ENCODE results near the gene RAP1GDS1. TPM values are rescaled to one million over a fixed set of nuclear protein-coding genes. Genes with fewer than 3 reads are reported as not detected.

The RAP1GDS1 gene
- total and polyA plus RNA-seq, 2 of the 4 experiments (the other 2 are of a cell fraction) = 29.0 to 85.1 TPM

- DNase-seq (no peak), ATAC-seq (ENCODE audit: low read depth) (no peak)
- no peak overlapping the region for H2AK9ac ChIP-seq (replicated peaks; ENCODE audit: low read depth, low read length, poor library complexity)
- H2BK20ac ChIP-seq (ENCODE audit: low read depth, low read length) = no peak overlapping the region
- H3K23ac ChIP-seq (ENCODE audit: low read depth, low read length) = no peak overlapping the region
- no peak overlapping the region for H4K91ac ChIP-seq (ENCODE audit: insufficient read depth, low read depth, low read length)
- no peak overlapping the region for H3K18ac ChIP-seq (ENCODE audit: low read depth, low read length)
- H3K79me1 ChIP-seq (ENCODE audit: low read depth in 1 of 2, low read length in 2 of 2) = peaks cover 0 to 8% of the 10 kb centered on the region in 2 experiments; a peak in 2 of 4 replicates
- H3K9me3 ChIP-seq (ENCODE audit: control insufficient read depth, insufficient read depth, low read length) = peaks cover 8% of the 10 kb centered on the region
- H3K9me1 ChIP-seq (ENCODE audit: insufficient read depth, low read length) = no peaks in the 10 kb centered on the region
- H3K4ac ChIP-seq (ENCODE audit: low read depth, low read length) = no peak overlapping the region
- H2AFZ ChIP-seq (replicated peaks; ENCODE audit: low read length, poor library complexity) = no peak overlapping the region
- peak overlapping the region; percentile 21 for H2BK5ac ChIP-seq (ENCODE audit: low read depth, low read length, poor library complexity, severe bottlenecking)
- no peaks in the 10 kb centered on the region for H3K27me3 ChIP-seq (ENCODE audit: control insufficient read depth, insufficient read depth, low read length)
- CTCF ChIA-PET = interaction anchor here (1.5 kb wide), 1 partner anchor 9 kb away, joined by 3 read pairs; no protein-coding TSS in a partner anchor
- H3K4me1 ChIP-seq (ENCODE audit: control insufficient read depth, insufficient read depth, low read length) = peaks cover 4% of the 10 kb centered on the region; the same call in 1 of the 2 replicates
- no peak for TF ChIP-seq NFE2L2 (IDR thresholded peaks at IDR 0.05; ENCODE audit: low read depth, low read length)
- TF ChIP-seq RAD21 (IDR thresholded peaks at IDR 0.05; ENCODE audit: low read length) = no peak
- no peak for TF ChIP-seq CEBPB (IDR thresholded peaks at IDR 0.05; ENCODE audit: low read depth, low read length)
- TF ChIP-seq BHLHE40 (IDR thresholded peaks at IDR 0.05; ENCODE audit: low read depth, low read length) = no peak
- no peak for TF ChIP-seq CHD1 (IDR thresholded peaks at IDR 0.05; ENCODE audit: low read depth, low read length)
- no peak for TF ChIP-seq MAZ (IDR thresholded peaks at IDR 0.05; ENCODE audit: borderline replicate concordance, low read depth, low read length)
- TF ChIP-seq FOS (IDR thresholded peaks at IDR 0.05; ENCODE audit: low read depth, low read length) = no peak
- TF ChIP-seq MXI1 (IDR thresholded peaks at IDR 0.05; ENCODE audit: borderline replicate concordance, low read depth, low read length) = no peak
- no peak for TF ChIP-seq USF2 (IDR thresholded peaks at IDR 0.05; ENCODE audit: low read depth, low read length)
- no peak for TF ChIP-seq SMC3 (IDR thresholded peaks at IDR 0.05; ENCODE audit: low read depth, low read length)
- no peak for TF ChIP-seq RCOR1 (IDR thresholded peaks at IDR 0.05; ENCODE audit: insufficient replicate concordance, low read length)
- TF ChIP-seq RFX5 (IDR thresholded peaks at IDR 0.05; ENCODE audit: low read depth, low read length) = no peak
- no peak for TF ChIP-seq CTCF (conservative IDR thresholded peaks at IDR 0.05; ENCODE audit: low read depth, low read length)
- no peak for TF ChIP-seq POLR2A (IDR thresholded peaks at IDR 0.05; ENCODE audit: low read depth, low read length)
- H2BK15ac ChIP-seq (ENCODE audit: low read depth, low read length) = no peak overlapping the region
- H3K27ac ChIP-seq (ENCODE audit: insufficient read depth, low read length) = no peak overlapping the region
- 0 out of 2 replicates have a peak, but pooled peaks cover 2% of the 10 kb centered on the region for H3K36me3 ChIP-seq (ENCODE audit: control insufficient read depth, insufficient read depth, low read length)
- intact Hi-C loops (cut with micrococcal nuclease) = no loop called here
- no peak overlapping the region for H3K4me3 ChIP-seq (ENCODE audit: insufficient read depth, low read depth, low read length)
- in situ Hi-C loops (cut with MboI; ENCODE audit: low sequenced_read_pairs) = no loop called here
- H3K4me2 ChIP-seq (ENCODE audit: low read depth, low read length) = no peak overlapping the region
- POLR2A ChIA-PET (ENCODE audit: unreplicated experiment) = interaction anchor here (0.6 kb wide), 1 partner anchor 18 kb away, joined by 3 read pairs; no protein-coding TSS in a partner anchor
- H2AK5ac ChIP-seq (ENCODE audit: low read depth, low read length) = no peak overlapping the region
- H3K14ac ChIP-seq (replicated peaks; ENCODE audit: low read depth, low read length) = no peak overlapping the region
- dilution Hi-C loops (cut with HindIII; ENCODE audit: low sequenced_read_pairs, unreplicated experiment) = no loop called here
- no peak overlapping the region for H3K56ac ChIP-seq (ENCODE audit: extremely low read depth, insufficient read depth, low read length)
- H4K8ac ChIP-seq (ENCODE audit: low read depth in 2 of 2, low read length in 2 of 2) = no peak overlapping the region
- H2BK120ac ChIP-seq (ENCODE audit: low read depth, low read length) = no peak overlapping the region
- H3K9ac ChIP-seq (ENCODE audit: low read depth, low read length) = no peak overlapping the region
- no peak overlapping the region for H4K5ac ChIP-seq (ENCODE audit: low read depth, low read length)
- no peaks in the 10 kb centered on the region for H4K20me1 ChIP-seq (ENCODE audit: insufficient read depth, low read length)
- no TSS peak for BruUV-seq (replicated peaks)
Measured at GRCh38 chr4:98416844-98417243, 155.7 kb downstream of the RAP1GDS1 start.

All from IMR-90 (cell line).